ENCODE measurements around the gene MPST.

GRCh38 chr22:37065180-37065579, 45.6 kb downstream of the MPST start:
- no peak for TF ChIP-seq CTCF (optimal IDR thresholded peaks at IDR 0.05 in 1 of 3, IDR thresholded peaks at IDR 0.05 in 1 of 3, conservative IDR thresholded peaks at IDR 0.05 in 1 of 3; ENCODE audit: extremely low read depth in 1 of 3, insufficient read depth in 2 of 3, low read length in 3 of 3)
- no peak for TF ChIP-seq EZH2 (IDR thresholded peaks at IDR 0.05; ENCODE audit: low read length)

All from keratinocyte (primary cell).